HCT116 (cell line): ENCODE data around the gene CAPRIN1. TPM values are rescaled to one million over a fixed set of nuclear protein-coding genes. Genes with fewer than 3 reads are reported as not detected.

Source experiments
- ATAC-seq: fragments of 200-7000 bp; cut with Tn5 transposase; 2 replicates; pipeline ENCODE4 v1.9.1; 2020; ENCODE audit warnings: mild to moderate bottlenecking, moderate library complexity
- BruUV-seq: library from RNA; stranded (reverse); fragments of 400-500 nt; replicated peaks from 2 replicates; lab custom pipeline; 2021; lab: Mats Ljungman, UMichigan
- CTCF ChIA-PET: fragments of 300-600 bp; sonication (Branson Sonifier 250); formaldehyde crosslinking; loops from one replicate; lab custom pipeline; 2021; ENCODE audit warnings: antibody characterized with exemption; lab: Charles Lee
- POLR2A ChIA-PET: fragments of 300-600, 350-600 bp; sonication (Branson Sonifier 250); formaldehyde crosslinking; loops from one replicate; lab custom pipeline; 2021; ENCODE audit warnings: antibody characterized with exemption; lab: Charles Lee
- RAD21 ChIA-PET, 2 experiments: fragments of 300-600 bp; sonication (Branson Sonifier 250); formaldehyde crosslinking; loops; one replicate each; lab custom pipeline; 2023; ENCODE audit warnings: low total read pairs in 2 of 2; ENCODE audit not compliant: uncharacterized antibody in 2 of 2, unreplicated experiment in 2 of 2, low non-redundant PET in 1 of 2; lab: Charles Lee
- DNase-seq: peaks from one replicate; pipeline ENCODE4 v3.0.0-alpha.2; 2010; ENCODE audit warnings: low read depth, low spot score
- H2AFZ ChIP-seq: fragments of 200-600 bp; shearing (Covaris generic), sonication (generic); 2 replicates; pipeline ENCODE4 v1.6.1; 2017; ENCODE audit warnings: low read depth, mixed run types, mixed read lengths, antibody characterized with exemption, low read length; ENCODE audit not compliant: poor library complexity, severe bottlenecking
- H3K27ac ChIP-seq: 2 replicates; pipeline ENCODE4 v1.5.1; 2012; ENCODE audit warnings: low read depth, low read length
- H3K27me3 ChIP-seq: fragments of 200-600 bp; sonication (generic); 2 replicates; pipeline ENCODE4 v1.6.1; 2016; ENCODE audit warnings: mixed run types, low read length, mixed read lengths; ENCODE audit not compliant: insufficient read depth
- H3K36me3 ChIP-seq, 2 experiments: fragments of 200-500 bp in 1 of 2; fragments of 200-600 bp in 1 of 2; sonication (Bioruptor generic) in 1 of 2; sonication (generic) in 1 of 2; 2 replicates each; pipeline versions ENCODE4 v1.5.1 to v1.6.1; 2014 to 2016; ENCODE audit warnings: low read length in 2 of 2, inconsistent platforms in 1 of 2, mixed read lengths in 1 of 2, mixed run types in 1 of 2; ENCODE audit not compliant: insufficient read depth in 2 of 2, control insufficient read depth in 1 of 2
- H3K4me1 ChIP-seq, 2 experiments: fragments of 200-600 bp in 1 of 2; sonication (generic) in 1 of 2; 2 replicates each; pipeline versions ENCODE4 v1.5.1 to v1.6.1; 2012 to 2017; ENCODE audit warnings: low read length in 2 of 2, inconsistent platforms in 1 of 2, mild to moderate bottlenecking in 1 of 2, mixed read lengths in 1 of 2, mixed run types in 1 of 2, moderate library complexity in 1 of 2; ENCODE audit not compliant: insufficient read depth in 2 of 2, control insufficient read depth in 1 of 2
- H3K4me2 ChIP-seq: fragments of 200-600 bp; sonication (generic); 2 replicates; pipeline ENCODE4 v1.6.1; 2017; ENCODE audit warnings: mixed run types, low read length, mixed read lengths
- H3K4me3 ChIP-seq, 2 experiments: fragments of 200-600 bp in 1 of 2; sonication (generic) in 1 of 2; replicated peaks in 1 of 2; 2 replicates each; pipeline ENCODE4 v1.5.1; 2011 to 2016; ENCODE audit warnings: low read length in 2 of 2, control low read depth in 1 of 2, low read depth in 1 of 2, mild to moderate bottlenecking in 1 of 2, mixed read lengths in 1 of 2, mixed run types in 1 of 2
- H3K79me2 ChIP-seq: fragments of 200-600 bp; sonication (generic); 2 replicates; pipeline ENCODE4 v1.6.1; 2017; ENCODE audit warnings: mild to moderate bottlenecking, mixed run types, low read length, moderate library complexity, mixed read lengths; ENCODE audit not compliant: insufficient read depth
- H3K9ac ChIP-seq: fragments of 200-600 bp; sonication (generic); 2 replicates; pipeline ENCODE4 v1.6.1; 2016; ENCODE audit warnings: low read length, mixed read lengths
- H3K9me2 ChIP-seq: fragments of 200-600 bp; sonication (generic), shearing (Covaris generic); 2 replicates; pipeline ENCODE4 v1.6.1; 2017; ENCODE audit warnings: mixed run types, mild to moderate bottlenecking, moderate library complexity; ENCODE audit not compliant: insufficient read depth
- H3K9me3 ChIP-seq, 2 experiments: fragments of 200-500 bp in 1 of 2; fragments of 200-600 bp in 1 of 2; sonication (Bioruptor generic) in 1 of 2; sonication (generic) in 1 of 2; 2 replicates each; pipeline ENCODE4 v1.6.1; 2014 to 2017; ENCODE audit warnings: low read length in 2 of 2, mixed read lengths in 2 of 2, inconsistent platforms in 1 of 2, low read depth in 1 of 2, mild to moderate bottlenecking in 1 of 2, mixed run types in 1 of 2, moderate library complexity in 1 of 2; ENCODE audit not compliant: control insufficient read depth in 1 of 2, insufficient read depth in 1 of 2
- H4K20me1 ChIP-seq: fragments of 200-600 bp; sonication (generic), shearing (Covaris generic); 2 replicates; pipeline ENCODE4 v1.6.1; 2017; ENCODE audit warnings: mixed run types, mild to moderate bottlenecking, moderate library complexity; ENCODE audit not compliant: insufficient read depth
- CBX3 ChIP-seq: IDR thresholded peaks from 2 replicates; pipeline ENCODE4 v1.6.1; 2012; ENCODE audit warnings: low read depth
- CEBPB ChIP-seq: IDR thresholded peaks from 2 replicates; pipeline ENCODE4 v1.6.1; 2012; ENCODE audit warnings: low read depth
- CTCF ChIP-seq, 3 experiments: fragments of 200-600 bp in 1 of 3; sonication (generic) in 1 of 3; IDR thresholded peaks in 2 of 3; conservative IDR thresholded peaks in 1 of 3; 2 replicates each; pipeline ENCODE4 v1.5.1; 2012 to 2017; ENCODE audit warnings: low read depth in 2 of 3, low read length in 2 of 3, antibody characterized with exemption in 1 of 3, borderline replicate concordance in 1 of 3, control low read depth in 1 of 3, mild to moderate bottlenecking in 1 of 3, mixed read lengths in 1 of 3, mixed run types in 1 of 3, moderate library complexity in 1 of 3; ENCODE audit not compliant: insufficient read depth in 1 of 3
- EGR1 ChIP-seq: IDR thresholded peaks from 2 replicates; pipeline ENCODE4 v1.6.1; 2012; ENCODE audit warnings: low read depth
- EZH2 ChIP-seq: fragments of 200-600 bp; sonication (generic); IDR thresholded peaks from 2 replicates; pipeline ENCODE4 v1.6.1; 2017; ENCODE audit warnings: antibody characterized with exemption, mixed run types
- EZH2phosphoT487 ChIP-seq: fragments of 200-600 bp; IDR thresholded peaks from 2 replicates; pipeline ENCODE4 v1.6.1; 2018; ENCODE audit warnings: antibody characterized with exemption, borderline replicate concordance
- FOSL1 ChIP-seq: IDR thresholded peaks from 2 replicates; pipeline ENCODE4 v1.6.1; 2012; ENCODE audit warnings: low read depth
- JUND ChIP-seq: IDR thresholded peaks from 2 replicates; pipeline ENCODE4 v1.6.1; 2012
- MAX ChIP-seq: IDR thresholded peaks from 2 replicates; pipeline ENCODE4 v1.6.1; 2012
- POLR2AphosphoS5 ChIP-seq: IDR thresholded peaks from 2 replicates; pipeline ENCODE4 v1.6.1; 2011; ENCODE audit warnings: mild to moderate bottlenecking, low read depth, low read length, moderate library complexity
- RAD21 ChIP-seq: IDR thresholded peaks from 2 replicates; pipeline ENCODE4 v1.6.1; 2012; ENCODE audit warnings: low read depth, mild to moderate bottlenecking
- SIN3A ChIP-seq: IDR thresholded peaks from 2 replicates; pipeline ENCODE4 v1.6.1; 2012; ENCODE audit warnings: low read depth
- SP1 ChIP-seq: IDR thresholded peaks from 2 replicates; pipeline ENCODE4 v1.6.1; 2012; ENCODE audit warnings: low read depth
- TCF7L2 ChIP-seq: IDR thresholded peaks from 2 replicates; pipeline ENCODE4 v1.7.0; 2011; ENCODE audit warnings: borderline replicate concordance, inconsistent platforms; ENCODE audit not compliant: insufficient read depth, insufficient read length; ENCODE audit errors: extremely low read depth
- ZNF274 ChIP-seq: fragments of 200-500 bp; sonication (Bioruptor generic); IDR thresholded peaks from 2 replicates; pipeline ENCODE4 v1.6.1; 2014; ENCODE audit warnings: mild to moderate bottlenecking, low read depth, low read length, inconsistent platforms
- intact Hi-C: fragments of 100-400 bp; cut with micrococcal nuclease; formaldehyde crosslinking; loops from 2 replicates; pipeline ENCODE4 v1.10.0; 2022
- total RNA-seq: library from RNA; stranded (reverse); gene quantifications from one replicate; pipeline ENCODE4 v1.2.1, GENCODE V29; 2021; ENCODE audit not compliant: unreplicated experiment
- TF ChIP-seq, protein P1 (sequence below): IDR thresholded peaks from 2 replicates; pipeline ENCODE4 v1.6.1; 2012
- TF ChIP-seq, protein P2 (sequence below): IDR thresholded peaks from 2 replicates; pipeline ENCODE4 v1.6.1; 2011; ENCODE audit warnings: mild to moderate bottlenecking, low read length, moderate library complexity; ENCODE audit not compliant: insufficient replicate concordance; ENCODE audit errors: extremely low read depth

The CAPRIN1 gene
- total RNA-seq, 1 experiment from 2014 or later: 285 TPM

DNA sequence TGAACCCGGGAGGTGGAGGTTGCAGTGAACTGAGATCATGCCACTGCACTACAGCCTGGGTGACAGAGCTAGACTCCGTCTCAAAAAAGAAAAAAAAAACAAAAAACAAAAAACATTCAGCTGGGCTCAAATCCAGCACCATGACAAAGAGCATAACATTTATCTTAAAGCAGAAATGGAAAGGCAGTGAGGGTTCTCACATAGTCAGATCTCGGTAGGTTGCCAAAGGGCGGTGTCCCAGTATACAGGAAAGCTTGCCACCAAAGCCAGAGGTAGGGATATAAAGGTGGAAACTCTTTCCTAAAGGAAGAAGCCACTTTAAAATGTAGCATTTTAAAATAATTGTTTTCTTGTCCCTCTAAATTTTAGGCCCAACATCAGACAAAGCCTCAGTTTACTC lies 22.4 kb upstream of the CAPRIN1 start:
- intact Hi-C loops: no loop called here
- DNase-seq (no peak), ATAC-seq (no peak)
- Histone ChIP-seq H4K20me1 (no peaks in the 10 kb centered on the region), H3K9me2 (no peaks in the 10 kb centered on the region), H3K9ac (no peak overlapping the region), H3K4me1 (peaks cover 0 to 4% of the 10 kb centered on the region in 2 experiments; a peak in 1 of 4 replicates), H3K36me3 (no peaks in the 10 kb centered on the region), H3K27ac (no peak overlapping the region), H3K79me2 (no peaks in the 10 kb centered on the region), H3K27me3 (no peaks in the 10 kb centered on the region), H3K9me3 (no peaks in the 10 kb centered on the region), H3K4me3 (no peak overlapping the region), H3K4me2 (no peak overlapping the region), H2AFZ (no peak overlapping the region)
- POLR2A ChIA-PET: interaction anchor here (0.7 kb wide), 1 partner anchor 13 kb away, joined by 3 read pairs; no protein-coding TSS in a partner anchor
- CTCF ChIA-PET: no interaction called here
- no peak for TF ChIP-seq FOSL1
- no peak for TF ChIP-seq POLR2AphosphoS5
- TF ChIP-seq EZH2phosphoT487: no peak
- no peak for TF ChIP-seq EGR1
- no peak for TF ChIP-seq SIN3A
- no peak for TF ChIP-seq MAX
- TF ChIP-seq, protein P1, sequence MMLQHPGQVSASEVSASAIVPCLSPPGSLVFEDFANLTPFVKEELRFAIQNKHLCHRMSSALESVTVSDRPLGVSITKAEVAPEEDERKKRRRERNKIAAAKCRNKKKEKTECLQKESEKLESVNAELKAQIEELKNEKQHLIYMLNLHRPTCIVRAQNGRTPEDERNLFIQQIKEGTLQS: no peak
- TF ChIP-seq RAD21: no peak
- no peak for TF ChIP-seq TCF7L2
- TF ChIP-seq EZH2: no peak
- TF ChIP-seq SP1: no peak
- no peak for TF ChIP-seq CTCF (IDR thresholded peaks at IDR 0.05 in 2 of 3, conservative IDR thresholded peaks at IDR 0.05 in 1 of 3; ENCODE audit: borderline replicate concordance in 1 of 3, insufficient read depth in 1 of 3, low read depth in 2 of 3, low read length in 2 of 3)
- TF ChIP-seq ZNF274: no peak
- no peak for TF ChIP-seq JUND
- no peak for TF ChIP-seq CEBPB
- TF ChIP-seq CBX3: no peak
- TF ChIP-seq, protein P2, sequence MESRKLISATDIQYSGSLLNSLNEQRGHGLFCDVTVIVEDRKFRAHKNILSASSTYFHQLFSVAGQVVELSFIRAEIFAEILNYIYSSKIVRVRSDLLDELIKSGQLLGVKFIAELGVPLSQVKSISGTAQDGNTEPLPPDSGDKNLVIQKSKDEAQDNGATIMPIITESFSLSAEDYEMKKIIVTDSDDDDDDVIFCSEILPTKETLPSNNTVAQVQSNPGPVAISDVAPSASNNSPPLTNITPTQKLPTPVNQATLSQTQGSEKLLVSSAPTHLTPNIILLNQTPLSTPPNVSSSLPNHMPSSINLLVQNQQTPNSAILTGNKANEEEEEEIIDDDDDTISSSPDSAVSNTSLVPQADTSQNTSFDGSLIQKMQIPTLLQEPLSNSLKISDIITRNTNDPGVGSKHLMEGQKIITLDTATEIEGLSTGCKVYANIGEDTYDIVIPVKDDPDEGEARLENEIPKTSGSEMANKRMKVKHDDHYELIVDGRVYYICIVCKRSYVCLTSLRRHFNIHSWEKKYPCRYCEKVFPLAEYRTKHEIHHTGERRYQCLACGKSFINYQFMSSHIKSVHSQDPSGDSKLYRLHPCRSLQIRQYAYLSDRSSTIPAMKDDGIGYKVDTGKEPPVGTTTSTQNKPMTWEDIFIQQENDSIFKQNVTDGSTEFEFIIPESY: no peak
- RAD21 ChIA-PET: no interaction called here
- BruUV-seq: no TSS peak
